PC-3 (cell line): ENCODE data around the gene DLGAP1.
"Not testable (repeated sequence)": the region's sequence is repeated elsewhere in the genome, so short reads cannot be mapped to it uniquely, and the experiment has no call there.

Source experiments
- CTCF ChIP-seq: fragments of 300-600 bp; sonication (generic); conservative IDR thresholded peaks from 2 replicates; pipeline ENCODE4 v1.5.1; 2017; ENCODE audit warnings: antibody characterized with exemption, low read depth, mild to moderate bottlenecking, low read length
- EZH2 ChIP-seq: fragments of 300-600 bp; sonication (generic); IDR thresholded peaks from one replicate; pipeline ENCODE4 v1.6.1; 2017; ENCODE audit warnings: antibody characterized with exemption, mild to moderate bottlenecking, low read length; ENCODE audit not compliant: unreplicated experiment
- EZH2phosphoT487 ChIP-seq: fragments of 300-600 bp; sonication (generic); IDR thresholded peaks from 2 replicates; pipeline ENCODE4 v1.6.1; 2018; ENCODE audit warnings: mild to moderate bottlenecking, antibody characterized with exemption, low read length, borderline replicate concordance

- not testable (repeated sequence) for TF ChIP-seq CTCF, EZH2phosphoT487, EZH2
These were observed 143.2 kb downstream of the DLGAP1 start for GRCh38 chr18:4311945-4312344.
